ENCODE results near the gene SH3RF3.
A peak's percentile ranks its signal among the peaks of the same experiment; 100 is the strongest.

The SH3RF3 gene

GRCh38 chr2:109466674-109467575 lies 337.9 kb downstream of the SH3RF3 start:
- no peak for DNase-seq

- no peak for DNase-seq
Measured at GRCh38 chr2:109467701-109468100, 338.7 kb downstream of the SH3RF3 start.

GRCh38 chr2:109468893-109469292 lies 339.9 kb downstream of the SH3RF3 start:
- DNase-seq: no peak

- no peak for DNase-seq
Measured at GRCh38 chr2:109471658-109472057, 342.7 kb downstream of the SH3RF3 start.

GRCh38 chr2:109472331-109472959 lies 343.4 kb downstream of the SH3RF3 start:
- no peak for DNase-seq

GRCh38 chr2:109472974-109473373 lies 344.0 kb downstream of the SH3RF3 start:
- DNase-seq: no peak

GRCh38 chr2:109473616-109474318 lies 344.8 kb downstream of the SH3RF3 start:
- peak; percentile 26 for DNase-seq

- no peak for DNase-seq
Measured at GRCh38 chr2:109474319-109474825, 345.4 kb downstream of the SH3RF3 start.

- DNase-seq: no peak
Measured at GRCh38 chr2:109475531-109476210, 346.7 kb downstream of the SH3RF3 start.

- DNase-seq: no peak
Measured at GRCh38 chr2:109476641-109477441, 347.8 kb downstream of the SH3RF3 start.

GRCh38 chr2:109478906-109479493 lies 350.0 kb downstream of the SH3RF3 start:
- DNase-seq: no peak

- DNase-seq: no peak
Measured at GRCh38 chr2:109479804-109480203, 350.8 kb downstream of the SH3RF3 start.

GRCh38 chr2:109480486-109481195 lies 351.6 kb downstream of the SH3RF3 start:
- DNase-seq: no peak

- no peak for DNase-seq
Measured at GRCh38 chr2:109481196-109481555, 352.2 kb downstream of the SH3RF3 start.

GRCh38 chr2:109481599-109481998 lies 352.6 kb downstream of the SH3RF3 start:
- DNase-seq: no peak

- no peak for DNase-seq
Measured at GRCh38 chr2:109482361-109482861, 353.4 kb downstream of the SH3RF3 start.

GRCh38 chr2:109486711-109487535 lies 357.9 kb downstream of the SH3RF3 start:
- no peak for DNase-seq

GRCh38 chr2:109487536-109487869 lies 358.5 kb downstream of the SH3RF3 start:
- no peak for DNase-seq

- DNase-seq: no peak
Measured at GRCh38 chr2:109487871-109488655, 359.1 kb downstream of the SH3RF3 start.
